NCI-H2196 treated with DMSO at 0.1 percent for 48 hours (cell line): ENCODE data around the gene MYLK.
"Not testable (repeated sequence)": the region's sequence is repeated elsewhere in the genome, so short reads cannot be mapped to it uniquely, and the experiment has no call there.

Source experiments
- DNase-seq: peaks from one replicate; lab custom pipeline; 2025; ENCODE audit not compliant: unreplicated experiment; lab: John Stamatoyannopoulos, UW

Gene MYLK

GRCh38 chr3:123608263-123608937 lies 275.7 kb downstream of the MYLK start:
- DNase-seq: no peak

GRCh38 chr3:123606527-123606926 lies 277.6 kb downstream of the MYLK start:
- no peak for DNase-seq

GRCh38 chr3:123605789-123606234 lies 278.3 kb downstream of the MYLK start:
- no peak for DNase-seq

- DNase-seq: not testable (repeated sequence)
Observed at GRCh38 chr3:123603153-123603552, 281.0 kb downstream of the MYLK start.

GRCh38 chr3:123602325-123602724 lies 281.8 kb downstream of the MYLK start:
- no peak for DNase-seq

DNA sequence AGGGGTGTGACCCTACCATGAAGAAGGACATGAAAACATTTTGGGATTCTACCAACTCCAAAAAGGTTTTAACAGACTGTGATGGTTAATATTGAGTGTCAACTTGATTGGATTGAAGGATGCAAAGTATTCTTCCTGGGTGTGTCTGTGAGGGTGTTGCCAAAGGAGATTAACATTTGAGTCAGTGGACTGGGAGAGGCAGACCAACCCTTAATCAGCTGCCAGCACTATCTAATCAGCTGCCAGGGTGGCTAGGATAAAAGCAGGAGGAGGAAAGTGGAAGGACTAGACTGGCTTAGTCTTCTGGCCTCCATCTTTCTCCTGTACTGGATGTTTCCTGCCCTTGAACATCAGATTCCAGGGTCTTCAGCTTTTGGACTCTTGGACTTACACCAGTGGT lies 283.3 kb downstream of the MYLK start:
- not testable (repeated sequence) for DNase-seq

- DNase-seq: no peak
Observed at GRCh38 chr3:123597561-123597960, 286.6 kb downstream of the MYLK start.

GRCh38 chr3:123595396-123596180 lies 288.5 kb downstream of the MYLK start:
- no peak for DNase-seq

DNA sequence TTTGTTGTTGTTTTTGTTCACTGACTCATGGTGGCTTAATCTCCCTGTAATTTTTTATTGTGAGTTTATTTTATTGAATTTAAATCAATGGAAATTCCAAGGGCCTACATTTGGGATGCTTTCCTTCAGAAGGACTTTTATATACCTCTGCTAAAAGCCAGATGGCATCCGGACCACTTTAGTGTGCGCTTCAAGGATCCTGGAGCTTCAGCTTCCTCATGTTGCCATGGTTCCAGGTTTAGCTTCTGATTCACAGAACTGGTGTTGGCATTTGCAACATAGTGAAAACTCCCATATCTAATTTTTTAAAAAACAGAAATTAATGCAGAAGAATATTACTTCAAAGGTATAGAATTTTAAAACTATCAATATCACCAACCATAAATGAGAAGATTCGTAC lies 290.8 kb downstream of the MYLK start:
- no peak for DNase-seq

- no peak for DNase-seq
Observed at GRCh38 chr3:123590685-123591450, 293.3 kb downstream of the MYLK start.

- no peak for DNase-seq
Observed at GRCh38 chr3:123587401-123587800, 296.7 kb downstream of the MYLK start.

DNA sequence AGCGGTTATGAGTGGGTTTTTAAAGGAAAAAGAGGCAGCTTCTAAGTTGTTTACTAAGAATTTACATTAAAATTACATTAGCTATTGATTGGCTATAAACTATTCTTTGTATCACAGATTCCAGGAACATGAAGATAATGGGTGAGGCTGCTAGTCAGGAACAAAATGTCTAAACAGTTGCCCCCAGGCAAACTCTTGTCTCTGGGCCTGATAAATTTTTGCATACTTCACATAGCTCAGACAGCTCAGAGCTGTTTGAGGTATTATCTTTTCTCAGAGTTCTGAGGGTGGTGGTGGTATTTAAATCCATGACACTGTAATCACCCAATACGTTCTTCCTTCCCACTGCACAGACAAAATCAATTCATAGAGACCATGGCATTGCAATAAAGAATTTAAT lies 297.2 kb downstream of the MYLK start:
- DNase-seq: no peak

DNA sequence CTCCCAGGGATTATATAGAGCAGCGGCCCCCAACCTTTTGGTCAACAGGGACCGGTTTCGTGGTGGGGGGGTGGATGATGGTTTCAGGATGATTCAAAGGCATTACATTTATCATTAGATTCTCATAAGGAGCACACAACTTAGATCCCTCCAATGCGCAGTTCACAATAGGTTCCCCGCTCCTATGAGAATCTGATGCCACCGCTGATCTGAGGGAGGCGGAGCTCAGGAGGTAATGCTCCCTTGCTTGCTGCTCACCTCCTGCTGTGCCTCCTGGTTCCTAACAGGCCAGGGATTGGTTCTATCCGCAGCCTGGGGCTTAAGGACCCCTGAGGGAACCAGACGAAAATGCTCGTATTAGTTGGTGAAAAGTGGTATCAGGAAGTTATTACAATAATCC lies 298.0 kb downstream of the MYLK start:
- peak; percentile 73 for DNase-seq

- peak; percentile 99 for DNase-seq
Observed at GRCh38 chr3:123584988-123585937, 298.9 kb downstream of the MYLK start, which contains the start of gene HACD2. Gene HACD2 (minus strand): TSS chr3:123585053. CDS start chr3:123585027, 26 bp downstream.

DNA sequence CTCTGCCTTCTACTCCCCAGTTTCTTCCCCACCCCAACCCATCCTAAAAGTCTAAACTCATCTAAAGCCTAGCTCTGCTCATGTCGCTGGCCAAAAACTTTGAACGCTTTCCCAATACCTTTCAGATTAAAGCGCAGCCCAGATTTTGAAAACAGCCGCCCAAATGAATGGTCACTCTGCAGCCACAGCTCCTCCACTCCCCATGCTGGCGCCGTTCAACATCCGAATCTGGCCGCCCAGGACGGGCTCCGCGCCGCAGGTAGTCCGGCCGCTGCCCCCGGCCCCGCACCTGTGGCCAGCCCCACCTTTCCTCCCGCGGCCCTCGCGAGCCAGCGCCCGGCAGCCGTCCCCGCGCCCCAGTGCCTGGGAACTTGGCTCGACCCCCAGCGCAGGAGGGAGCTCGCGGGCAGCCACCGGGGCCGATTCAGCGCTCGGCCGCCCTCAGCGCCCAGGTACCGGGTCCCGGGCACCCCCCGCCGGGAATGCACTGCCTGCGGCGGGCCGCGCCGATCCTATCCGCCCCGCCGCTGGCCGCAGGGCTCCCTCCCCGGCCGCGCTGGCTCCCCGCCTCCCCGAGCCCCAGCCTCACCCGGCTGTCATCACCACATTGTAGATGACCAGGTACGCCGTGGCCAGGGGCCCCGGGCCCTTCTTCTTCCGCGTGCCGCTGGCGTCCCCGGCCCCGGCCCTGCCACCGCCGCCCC lies 299.7 kb downstream of the MYLK start:
- DNase-seq: no peak

DNA sequence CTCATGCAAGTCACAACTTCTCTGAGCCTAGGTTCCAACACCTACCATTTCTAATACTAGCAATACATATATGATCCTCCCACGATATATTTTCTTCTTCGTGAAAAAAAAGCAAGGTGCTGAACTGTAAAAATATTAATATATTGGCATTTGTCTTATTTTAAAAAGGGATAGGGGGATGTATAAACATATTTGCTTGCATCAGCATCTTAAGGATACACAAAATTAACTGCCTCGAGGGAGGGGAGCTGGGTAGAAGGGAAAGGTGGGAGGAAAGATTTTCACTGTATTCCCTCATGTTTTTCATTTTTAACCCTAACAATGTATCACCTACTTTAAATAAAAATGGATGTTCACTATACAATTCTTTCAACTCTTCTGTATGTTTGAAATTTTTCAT lies 300.6 kb downstream of the MYLK start:
- DNase-seq: no peak

- no peak for DNase-seq
Observed at GRCh38 chr3:123582315-123582714, 301.8 kb downstream of the MYLK start.

DNA sequence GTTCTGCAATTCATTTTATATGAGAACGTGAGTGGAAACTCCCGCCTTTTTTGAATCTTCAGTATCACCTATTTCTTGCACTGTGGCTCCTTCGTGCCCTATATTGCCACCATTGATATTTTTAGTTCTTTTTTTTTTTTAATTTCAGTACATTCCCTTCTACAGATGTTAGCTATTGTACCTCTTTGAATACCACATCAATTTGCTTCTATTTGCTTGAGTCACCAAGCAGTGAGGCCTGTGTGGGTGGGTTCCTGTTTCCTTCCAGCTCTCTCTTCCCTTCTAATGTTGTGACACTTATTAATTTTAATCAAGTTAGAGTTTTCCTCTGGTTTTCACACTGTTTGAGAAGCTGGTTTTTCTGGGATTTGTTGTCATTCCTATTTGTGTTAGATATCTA lies 308.0 kb downstream of the MYLK start:
- no peak for DNase-seq

DNA sequence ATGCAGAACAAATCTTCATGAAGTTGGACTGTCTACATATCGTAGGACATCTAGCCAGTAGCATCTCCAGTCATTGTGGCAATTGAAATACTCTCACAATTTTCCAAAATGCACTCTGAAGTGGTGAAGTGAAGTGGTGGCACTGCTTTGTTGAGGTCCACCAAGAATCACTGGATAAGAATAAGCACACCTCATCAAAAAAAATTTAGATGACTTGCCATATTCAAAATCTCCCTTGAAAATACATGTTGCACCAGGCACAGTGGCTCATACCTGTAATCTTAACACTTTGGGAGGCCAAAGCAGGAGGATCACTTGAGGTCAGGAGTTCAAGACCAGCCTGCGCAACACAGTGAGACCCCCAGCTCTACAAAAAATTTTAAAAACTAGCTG lies 312.2 kb downstream of the MYLK start:
- no peak for DNase-seq
